Measurements from ENCODE around the gene FGFRL1.

Gene FGFRL1

DNA sequence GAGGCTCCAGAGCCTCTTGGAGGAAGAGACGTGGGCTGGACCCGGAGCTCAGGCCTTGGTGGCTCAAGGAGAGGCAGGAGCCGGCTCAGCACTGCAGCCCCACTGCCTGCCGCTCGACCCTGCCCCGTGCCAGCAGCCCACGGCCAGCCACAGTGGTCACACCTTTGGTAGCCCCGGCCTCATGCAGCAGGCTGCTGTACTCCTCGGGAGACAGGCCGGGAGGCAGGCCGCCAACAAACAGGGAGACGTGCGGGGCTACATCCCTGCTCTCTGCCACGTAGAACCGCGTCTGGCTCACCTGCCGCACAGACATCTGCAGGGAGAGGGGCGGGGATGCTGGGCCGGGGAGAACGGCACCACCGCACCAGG lies 45.7 kb upstream of the FGFRL1 start:
- TF ChIP-seq, protein P1, sequence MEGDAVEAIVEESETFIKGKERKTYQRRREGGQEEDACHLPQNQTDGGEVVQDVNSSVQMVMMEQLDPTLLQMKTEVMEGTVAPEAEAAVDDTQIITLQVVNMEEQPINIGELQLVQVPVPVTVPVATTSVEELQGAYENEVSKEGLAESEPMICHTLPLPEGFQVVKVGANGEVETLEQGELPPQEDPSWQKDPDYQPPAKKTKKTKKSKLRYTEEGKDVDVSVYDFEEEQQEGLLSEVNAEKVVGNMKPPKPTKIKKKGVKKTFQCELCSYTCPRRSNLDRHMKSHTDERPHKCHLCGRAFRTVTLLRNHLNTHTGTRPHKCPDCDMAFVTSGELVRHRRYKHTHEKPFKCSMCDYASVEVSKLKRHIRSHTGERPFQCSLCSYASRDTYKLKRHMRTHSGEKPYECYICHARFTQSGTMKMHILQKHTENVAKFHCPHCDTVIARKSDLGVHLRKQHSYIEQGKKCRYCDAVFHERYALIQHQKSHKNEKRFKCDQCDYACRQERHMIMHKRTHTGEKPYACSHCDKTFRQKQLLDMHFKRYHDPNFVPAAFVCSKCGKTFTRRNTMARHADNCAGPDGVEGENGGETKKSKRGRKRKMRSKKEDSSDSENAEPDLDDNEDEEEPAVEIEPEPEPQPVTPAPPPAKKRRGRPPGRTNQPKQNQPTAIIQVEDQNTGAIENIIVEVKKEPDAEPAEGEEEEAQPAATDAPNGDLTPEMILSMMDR (conservative IDR thresholded peaks at IDR 0.05; ENCODE audit: low read length) = no peak
- H3K4me3 ChIP-seq (ENCODE audit: low read length) = no peak overlapping the region
- DNase-seq (ENCODE audit: low read depth) = no peak

DNA sequence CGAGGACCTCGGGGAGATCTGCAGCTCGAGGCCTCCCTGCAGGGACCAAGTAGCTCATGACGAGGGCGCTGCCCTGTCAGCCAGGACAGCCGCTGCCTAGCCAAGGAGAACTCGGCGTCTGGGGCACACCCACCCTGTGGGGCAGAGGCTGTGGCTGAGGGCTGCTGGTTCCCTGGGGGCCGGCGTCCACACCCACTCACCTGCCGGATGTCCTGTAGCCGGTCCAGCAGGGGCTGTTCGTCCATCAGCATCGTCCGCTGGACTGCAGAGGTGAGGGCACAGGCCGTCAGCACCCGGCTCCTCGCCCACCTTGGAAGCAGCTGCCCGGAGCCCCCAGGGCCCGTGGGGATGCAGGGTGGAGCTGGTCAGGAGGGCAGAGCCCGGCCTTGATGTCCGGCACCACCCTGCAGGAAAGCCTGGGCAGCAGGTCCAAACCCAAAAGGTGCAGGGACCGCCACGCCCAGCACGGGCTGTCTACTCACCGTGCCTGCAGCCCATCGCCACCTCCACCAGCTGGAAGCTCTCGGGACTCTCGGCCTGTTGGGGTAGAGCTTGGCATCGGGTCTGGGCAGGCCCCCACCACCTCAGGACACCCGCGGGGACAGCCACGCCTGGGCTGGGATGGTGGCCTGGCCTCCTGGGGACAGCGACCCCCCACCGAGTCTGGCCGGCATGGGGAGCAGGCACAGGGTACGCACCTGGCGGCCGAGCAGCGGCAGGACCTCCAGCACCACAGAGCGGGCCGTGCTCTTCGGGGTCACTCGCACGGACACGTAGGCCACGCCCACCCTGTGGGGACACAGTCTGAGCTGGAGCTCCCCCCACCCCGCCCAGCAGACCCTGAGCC lies 44.9 kb upstream of the FGFRL1 start:
- H3K4me3 ChIP-seq (ENCODE audit: low read length) = no peak overlapping the region
- TF ChIP-seq, protein P1 (conservative IDR thresholded peaks at IDR 0.05; ENCODE audit: low read length) = no peak
- no peak for DNase-seq (ENCODE audit: low read depth)

DNA sequence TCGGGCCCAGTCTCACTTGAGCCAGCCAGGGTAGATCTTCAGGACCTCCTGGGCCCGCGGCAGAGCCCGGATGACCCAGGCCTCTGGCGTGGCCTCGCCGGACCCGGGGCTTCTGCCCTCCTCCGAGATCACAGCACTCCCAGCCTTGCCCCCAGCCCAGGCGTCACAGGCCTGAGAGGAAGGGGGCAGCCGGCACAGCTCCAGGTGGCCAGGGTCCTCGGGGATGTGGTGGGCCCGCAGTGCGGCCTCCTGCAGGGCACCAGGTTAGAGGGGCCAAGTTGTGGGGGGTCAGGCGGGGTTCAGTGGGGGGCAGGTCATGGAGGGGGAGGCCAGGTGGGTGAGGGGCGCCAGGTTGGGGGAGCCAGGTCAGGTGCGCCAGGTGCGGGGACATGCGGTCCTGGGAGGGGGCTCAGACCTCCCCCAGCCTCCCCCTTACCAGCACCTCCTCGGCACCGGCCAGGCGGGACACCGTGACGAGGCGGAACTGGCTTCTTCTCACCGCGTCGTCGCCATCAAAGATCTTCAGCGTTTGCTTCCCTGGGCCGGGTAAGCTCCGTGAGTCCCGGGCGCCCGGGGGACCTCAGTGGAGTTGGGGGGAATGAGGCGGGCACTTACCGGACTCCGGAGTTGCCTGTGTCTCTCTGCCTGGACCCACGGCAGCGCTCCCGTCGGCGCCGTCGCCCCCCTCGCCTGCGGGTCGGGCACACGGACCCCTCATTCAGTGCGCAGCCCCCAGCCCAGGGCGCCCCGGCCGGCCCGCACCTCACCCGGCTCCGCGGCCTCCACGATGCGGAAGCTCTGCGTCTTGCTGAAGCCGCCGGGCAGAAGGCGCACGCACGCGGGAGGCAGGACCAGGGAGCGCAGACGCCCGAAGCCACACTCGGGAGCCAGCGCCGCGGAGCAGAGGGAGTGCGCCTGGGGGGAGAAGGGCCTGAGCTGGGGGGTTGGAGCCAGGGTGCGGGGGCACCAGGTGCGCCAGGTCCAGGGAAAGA lies 44.0 kb upstream of the FGFRL1 start:
- no peak overlapping the region for H3K4me3 ChIP-seq (ENCODE audit: low read length)
- TF ChIP-seq, protein P1 (conservative IDR thresholded peaks at IDR 0.05; ENCODE audit: low read length) = no peak
- DNase-seq (ENCODE audit: low read depth) = no peak

DNA sequence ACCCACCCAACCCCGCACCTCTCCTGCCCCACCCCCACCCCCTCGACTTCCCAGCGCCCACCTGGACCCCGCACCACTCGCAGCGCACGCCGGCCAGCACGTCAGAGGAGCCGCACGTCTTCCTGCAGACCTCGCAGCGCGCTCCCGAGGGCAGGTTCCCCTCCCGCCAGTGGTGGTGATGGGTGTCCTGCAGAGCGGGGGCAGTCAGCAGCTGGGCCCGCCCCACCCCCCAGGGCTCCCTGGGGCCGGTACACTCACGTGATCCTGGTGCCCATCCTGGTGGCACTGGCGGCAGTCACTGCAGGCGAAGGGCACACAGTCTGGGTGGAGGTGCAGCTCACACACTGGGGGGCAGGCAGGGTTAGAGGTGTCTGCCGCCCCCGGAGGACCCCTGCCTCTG lies 43.2 kb upstream of the FGFRL1 start:
- DNase-seq (ENCODE audit: low read depth) = no peak
- TF ChIP-seq, protein P1 (conservative IDR thresholded peaks at IDR 0.05; ENCODE audit: low read length) = no peak
- H3K4me3 ChIP-seq (ENCODE audit: low read length) = no peak overlapping the region

DNA sequence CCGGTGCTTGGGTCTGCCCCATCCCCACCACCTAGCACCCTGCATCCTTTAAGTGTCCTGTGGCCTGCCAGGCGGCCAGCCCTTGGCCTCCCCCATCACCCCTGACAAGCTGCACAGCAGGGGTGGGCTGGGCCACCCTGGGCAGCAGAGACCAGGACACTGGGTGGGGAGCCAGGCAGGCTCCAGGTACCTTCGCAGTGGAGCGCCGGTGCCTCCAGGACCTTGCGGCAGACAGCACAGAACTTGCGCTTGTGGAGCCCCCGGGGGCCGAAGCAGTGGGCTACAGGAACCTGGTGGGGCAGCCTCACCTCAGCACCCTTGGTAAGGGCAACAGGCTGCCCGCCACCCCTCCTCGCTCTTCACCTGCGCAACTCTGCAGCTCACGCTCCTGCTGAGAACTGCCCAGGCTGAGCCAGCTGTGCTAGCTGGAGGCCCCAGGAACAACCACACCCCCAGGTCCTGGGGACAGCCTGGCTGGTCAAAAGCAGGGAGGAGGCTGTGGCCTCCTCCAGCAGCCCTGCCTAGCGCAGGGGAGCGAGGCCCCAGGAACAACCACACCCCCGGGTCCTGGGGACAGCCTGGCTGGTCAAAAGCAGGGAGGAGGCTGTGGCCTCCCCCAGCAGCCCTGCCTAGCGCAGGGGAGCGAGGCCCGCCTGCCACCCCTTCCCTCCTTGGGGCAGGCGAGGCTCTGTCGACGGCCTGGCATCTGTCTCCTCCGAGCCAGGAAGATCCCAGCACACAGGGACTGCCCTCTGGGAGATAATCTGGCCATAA lies 42.6 kb upstream of the FGFRL1 start:
- TF ChIP-seq, protein P1 (conservative IDR thresholded peaks at IDR 0.05; ENCODE audit: low read length) = no peak
- H3K4me3 ChIP-seq (ENCODE audit: low read length) = no peak overlapping the region
- DNase-seq (ENCODE audit: low read depth) = no peak

DNA sequence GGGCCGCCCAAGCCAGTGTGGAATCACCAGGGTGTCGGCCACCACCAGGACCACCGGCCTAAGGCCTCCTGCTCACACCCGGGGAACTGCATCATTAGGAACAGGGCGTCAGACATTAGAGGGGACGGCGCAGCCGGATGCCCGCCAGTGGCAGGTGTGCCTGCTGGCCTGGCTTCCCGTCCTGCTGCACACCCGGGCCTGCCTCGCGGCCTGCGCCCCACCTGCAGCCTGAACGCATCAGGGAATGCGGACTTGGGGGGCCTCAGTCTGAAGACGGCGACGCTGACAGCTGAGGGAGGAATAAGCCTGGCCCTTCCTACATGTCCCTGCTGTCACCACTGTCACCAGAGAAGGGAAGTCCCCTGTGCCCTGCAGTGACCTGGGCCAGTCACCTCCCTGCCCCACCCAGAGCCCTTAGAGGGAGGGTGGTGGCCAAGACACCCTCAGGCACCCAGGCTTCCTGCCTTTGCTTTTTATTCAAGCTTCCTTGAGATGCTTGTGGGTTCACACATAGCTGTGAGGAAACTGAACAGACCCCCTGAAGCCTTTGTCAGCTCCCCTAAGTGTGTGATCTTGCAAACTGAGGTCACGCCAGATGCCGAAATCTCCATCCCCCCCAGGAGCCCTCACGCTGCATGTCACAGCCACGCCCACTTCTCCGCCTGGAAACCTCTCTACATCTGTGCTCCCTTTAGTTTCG lies 41.2 kb upstream of the FGFRL1 start:
- H3K4me3 ChIP-seq (ENCODE audit: low read length) = no peak overlapping the region
- TF ChIP-seq, protein P1 (conservative IDR thresholded peaks at IDR 0.05; ENCODE audit: low read length) = no peak
- DNase-seq (ENCODE audit: low read depth) = no peak
